Measurements from ENCODE around the gene TSPEAR.

DNA sequence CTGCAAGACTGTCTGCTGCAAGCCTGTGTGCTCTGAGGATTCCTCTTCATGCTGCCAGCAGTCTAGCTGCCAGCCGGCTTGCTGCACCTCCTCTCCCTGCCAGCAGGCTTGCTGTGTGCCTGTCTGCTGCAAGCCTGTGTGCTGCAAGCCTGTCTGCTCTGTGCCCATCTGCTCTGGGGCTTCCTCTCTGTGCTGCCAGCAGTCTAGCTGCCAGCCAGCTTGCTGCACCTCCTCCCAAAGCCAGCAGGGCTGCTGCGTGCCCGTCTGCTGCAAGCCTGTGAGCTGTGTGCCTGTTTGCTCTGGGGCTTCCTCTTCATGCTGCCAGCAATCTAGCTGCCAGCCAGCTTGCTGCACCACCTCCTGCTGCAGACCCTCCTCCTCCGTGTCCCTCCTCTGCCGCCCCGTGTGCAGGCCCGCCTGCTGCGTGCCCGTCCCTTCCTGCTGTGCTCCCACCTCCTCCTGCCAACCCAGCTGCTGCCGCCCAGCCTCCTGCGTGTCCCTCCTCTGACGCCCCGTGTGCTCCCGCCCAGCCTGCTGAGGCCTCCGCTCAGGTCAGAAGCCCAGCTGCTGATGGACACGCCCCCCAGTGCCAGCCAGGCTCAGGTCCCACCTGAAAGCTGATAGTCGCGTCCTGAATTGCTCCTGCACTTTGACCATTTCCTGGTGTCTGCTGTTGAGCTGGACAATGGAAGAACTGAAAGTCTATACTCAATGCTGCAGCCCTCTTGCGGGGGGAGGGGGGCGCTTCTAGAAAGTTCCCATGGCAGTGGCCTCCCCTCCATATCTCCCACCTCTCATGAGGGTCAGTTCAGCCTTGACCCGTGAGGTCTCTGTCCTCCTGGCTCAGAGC lies 136.7 kb downstream of the TSPEAR start:
- TF ChIP-seq, protein P1, sequence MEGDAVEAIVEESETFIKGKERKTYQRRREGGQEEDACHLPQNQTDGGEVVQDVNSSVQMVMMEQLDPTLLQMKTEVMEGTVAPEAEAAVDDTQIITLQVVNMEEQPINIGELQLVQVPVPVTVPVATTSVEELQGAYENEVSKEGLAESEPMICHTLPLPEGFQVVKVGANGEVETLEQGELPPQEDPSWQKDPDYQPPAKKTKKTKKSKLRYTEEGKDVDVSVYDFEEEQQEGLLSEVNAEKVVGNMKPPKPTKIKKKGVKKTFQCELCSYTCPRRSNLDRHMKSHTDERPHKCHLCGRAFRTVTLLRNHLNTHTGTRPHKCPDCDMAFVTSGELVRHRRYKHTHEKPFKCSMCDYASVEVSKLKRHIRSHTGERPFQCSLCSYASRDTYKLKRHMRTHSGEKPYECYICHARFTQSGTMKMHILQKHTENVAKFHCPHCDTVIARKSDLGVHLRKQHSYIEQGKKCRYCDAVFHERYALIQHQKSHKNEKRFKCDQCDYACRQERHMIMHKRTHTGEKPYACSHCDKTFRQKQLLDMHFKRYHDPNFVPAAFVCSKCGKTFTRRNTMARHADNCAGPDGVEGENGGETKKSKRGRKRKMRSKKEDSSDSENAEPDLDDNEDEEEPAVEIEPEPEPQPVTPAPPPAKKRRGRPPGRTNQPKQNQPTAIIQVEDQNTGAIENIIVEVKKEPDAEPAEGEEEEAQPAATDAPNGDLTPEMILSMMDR (IDR thresholded peaks at IDR 0.05): no peak
- TF ChIP-seq POLR2AphosphoS5 (IDR thresholded peaks at IDR 0.05; ENCODE audit: low read depth, low read length): no peak
- TF ChIP-seq TCF7L2 (IDR thresholded peaks at IDR 0.05; ENCODE audit: low read depth, low read length): no peak
- TF ChIP-seq, protein P2, sequence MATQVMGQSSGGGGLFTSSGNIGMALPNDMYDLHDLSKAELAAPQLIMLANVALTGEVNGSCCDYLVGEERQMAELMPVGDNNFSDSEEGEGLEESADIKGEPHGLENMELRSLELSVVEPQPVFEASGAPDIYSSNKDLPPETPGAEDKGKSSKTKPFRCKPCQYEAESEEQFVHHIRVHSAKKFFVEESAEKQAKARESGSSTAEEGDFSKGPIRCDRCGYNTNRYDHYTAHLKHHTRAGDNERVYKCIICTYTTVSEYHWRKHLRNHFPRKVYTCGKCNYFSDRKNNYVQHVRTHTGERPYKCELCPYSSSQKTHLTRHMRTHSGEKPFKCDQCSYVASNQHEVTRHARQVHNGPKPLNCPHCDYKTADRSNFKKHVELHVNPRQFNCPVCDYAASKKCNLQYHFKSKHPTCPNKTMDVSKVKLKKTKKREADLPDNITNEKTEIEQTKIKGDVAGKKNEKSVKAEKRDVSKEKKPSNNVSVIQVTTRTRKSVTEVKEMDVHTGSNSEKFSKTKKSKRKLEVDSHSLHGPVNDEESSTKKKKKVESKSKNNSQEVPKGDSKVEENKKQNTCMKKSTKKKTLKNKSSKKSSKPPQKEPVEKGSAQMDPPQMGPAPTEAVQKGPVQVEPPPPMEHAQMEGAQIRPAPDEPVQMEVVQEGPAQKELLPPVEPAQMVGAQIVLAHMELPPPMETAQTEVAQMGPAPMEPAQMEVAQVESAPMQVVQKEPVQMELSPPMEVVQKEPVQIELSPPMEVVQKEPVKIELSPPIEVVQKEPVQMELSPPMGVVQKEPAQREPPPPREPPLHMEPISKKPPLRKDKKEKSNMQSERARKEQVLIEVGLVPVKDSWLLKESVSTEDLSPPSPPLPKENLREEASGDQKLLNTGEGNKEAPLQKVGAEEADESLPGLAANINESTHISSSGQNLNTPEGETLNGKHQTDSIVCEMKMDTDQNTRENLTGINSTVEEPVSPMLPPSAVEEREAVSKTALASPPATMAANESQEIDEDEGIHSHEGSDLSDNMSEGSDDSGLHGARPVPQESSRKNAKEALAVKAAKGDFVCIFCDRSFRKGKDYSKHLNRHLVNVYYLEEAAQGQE (IDR thresholded peaks at IDR 0.05; ENCODE audit: insufficient read depth in 1 of 2, low read depth in 2 of 2, low read length in 1 of 2): no peak
